NCI-H1105 (cell line): ENCODE measurements around the gene CRELD1.

Experiments
- DNase-seq: peaks from one replicate; lab custom pipeline; 2025; lab: John Stamatoyannopoulos, UW

The CRELD1 gene

DNA sequence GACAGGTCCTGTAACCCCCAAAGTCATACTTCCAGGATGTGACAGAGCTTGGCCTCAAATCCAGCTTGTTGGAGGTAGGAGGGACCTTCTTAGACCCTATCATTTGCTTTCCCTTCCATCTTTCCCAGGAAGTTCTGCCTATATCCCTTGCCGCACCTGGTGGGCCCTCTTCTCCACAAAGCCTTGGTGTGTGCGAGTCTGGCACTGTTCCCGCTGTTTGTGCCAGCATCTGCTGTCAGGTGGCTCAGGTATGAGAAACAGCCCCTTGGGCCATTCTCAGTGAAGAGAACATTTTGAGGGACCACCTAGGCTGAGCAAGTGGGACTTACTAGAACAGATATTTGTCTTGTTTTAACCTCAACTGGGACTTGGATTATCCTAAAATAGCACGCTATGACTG is 29.7 kb upstream of the CRELD1 start:
- no peak for DNase-seq

DNA sequence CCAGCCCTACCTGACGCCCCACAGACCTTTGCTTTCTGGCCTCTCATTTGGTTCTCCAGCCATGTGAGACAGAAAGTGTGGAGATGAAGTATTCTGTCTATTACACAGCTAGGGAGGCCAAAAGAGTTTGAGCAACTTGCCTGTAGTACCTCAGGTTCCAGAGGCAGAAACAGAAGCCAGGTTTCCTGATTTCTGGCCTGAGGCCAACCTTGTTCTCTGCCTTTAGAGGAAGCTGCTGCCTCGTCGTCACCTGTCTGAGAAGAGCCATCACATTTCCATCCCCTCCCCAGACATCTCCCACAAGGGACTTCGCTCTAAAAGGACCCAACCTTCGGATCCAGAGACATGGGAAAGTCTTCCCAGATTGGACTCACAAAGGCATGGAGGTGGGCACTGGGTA is 27.2 kb upstream of the CRELD1 start:
- DNase-seq = no peak

DNA sequence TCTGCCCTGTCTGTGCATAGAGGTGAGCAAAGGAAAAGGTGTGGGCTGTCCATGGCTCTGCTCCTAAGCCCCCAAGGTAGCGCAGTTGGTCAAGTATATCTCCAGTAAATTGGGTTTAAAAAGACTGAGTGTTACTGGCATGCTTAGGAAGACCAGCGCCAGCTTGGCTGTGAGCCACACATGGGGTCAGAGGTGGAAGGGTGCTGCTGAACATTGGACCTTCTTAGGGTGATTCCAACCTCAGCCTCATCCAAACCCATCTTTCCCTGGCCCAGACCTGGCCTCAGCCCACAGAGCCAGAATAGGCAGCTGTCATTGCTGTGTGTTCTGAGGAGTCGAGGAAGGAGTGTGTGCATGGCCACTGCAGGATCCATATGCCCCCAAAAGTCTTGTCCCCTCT is 25.3 kb upstream of the CRELD1 start:
- no peak for DNase-seq

DNA sequence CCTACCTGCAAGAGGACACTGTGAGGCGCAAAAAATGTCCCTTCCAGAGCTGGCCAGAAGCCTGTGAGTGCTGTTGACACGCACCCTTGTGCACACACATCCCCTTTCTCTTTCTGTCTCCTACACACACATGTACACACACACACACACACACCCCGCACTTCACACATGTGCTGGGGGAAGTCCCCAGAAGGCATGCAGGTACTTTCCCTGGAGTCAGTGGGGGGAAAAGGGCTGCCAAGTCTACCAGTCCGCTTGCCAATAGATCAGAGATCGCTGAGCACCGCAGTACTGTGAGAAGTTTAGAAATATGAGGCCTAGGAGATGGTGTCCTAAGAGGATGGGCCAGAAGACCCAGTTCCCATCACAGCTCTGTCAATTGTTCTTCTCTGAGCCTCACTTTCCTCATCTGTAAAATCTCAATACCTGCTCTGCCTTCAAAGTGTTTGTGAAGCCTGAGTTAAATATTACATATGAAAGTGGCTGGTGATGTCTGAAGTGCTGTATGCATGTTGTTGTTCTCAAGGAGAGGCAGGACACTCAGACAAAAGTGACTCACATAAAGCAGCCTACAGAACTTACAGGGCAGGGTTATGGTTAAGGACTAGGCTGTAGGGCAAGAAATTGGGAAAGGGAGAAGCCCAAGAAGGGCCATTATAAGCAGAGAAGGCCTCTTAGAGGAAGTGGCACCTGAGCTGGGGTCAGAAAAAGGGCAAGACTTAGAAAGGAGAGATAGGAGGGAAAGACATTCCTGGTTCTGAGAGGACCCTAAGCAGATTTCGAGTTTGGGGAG is 24.2 kb upstream of the CRELD1 start:
- no peak for DNase-seq

DNA sequence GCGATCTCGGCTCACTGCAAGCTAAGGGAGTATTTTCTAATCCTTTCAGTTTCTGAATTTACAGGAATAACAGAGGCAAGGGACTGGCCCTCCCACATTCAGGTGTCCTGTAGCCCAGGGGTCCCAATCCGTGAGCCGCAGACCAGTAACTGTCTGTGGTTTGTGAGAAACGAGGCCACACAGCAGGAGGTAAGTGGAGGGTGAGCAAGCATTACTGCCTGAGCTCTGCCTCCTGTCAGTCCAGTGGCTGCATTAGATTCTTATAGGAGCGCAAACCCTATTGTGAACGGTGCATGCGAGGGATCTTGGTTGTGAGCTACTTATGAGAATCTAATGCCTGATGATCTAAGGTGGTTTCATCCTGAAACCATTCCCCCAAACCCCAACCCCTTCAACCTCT is 21.8 kb upstream of the CRELD1 start:
- DNase-seq = no peak

DNA sequence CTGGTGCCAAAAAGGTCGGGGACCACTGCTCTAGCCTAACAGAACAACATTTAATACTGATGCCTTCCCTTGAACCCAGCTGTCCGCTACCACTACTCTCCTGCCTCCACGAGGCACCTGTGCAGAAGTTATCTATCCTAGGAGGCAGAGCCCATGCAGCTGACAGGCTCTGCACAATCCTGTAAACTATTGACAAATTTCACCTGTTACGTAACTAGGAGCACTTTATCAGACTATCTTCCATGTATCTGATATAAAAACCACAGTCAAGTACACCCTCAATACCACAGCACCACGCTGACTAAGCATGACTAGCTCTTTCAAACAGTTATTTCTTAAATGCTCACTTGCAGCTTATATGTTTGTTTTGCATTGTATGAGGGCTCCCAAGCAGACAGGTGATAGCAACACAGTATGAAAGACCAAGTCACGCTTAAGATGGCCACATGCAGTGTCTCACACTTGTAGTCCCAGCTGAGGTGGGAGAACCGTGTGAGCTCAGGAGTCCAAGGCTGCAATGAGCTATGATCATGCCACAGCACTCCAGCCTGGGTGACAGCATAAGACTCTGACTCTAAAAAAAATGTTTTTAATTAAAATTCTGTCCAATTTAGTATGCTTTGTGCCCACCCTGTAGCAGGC is 21.2 kb upstream of the CRELD1 start:
- no peak for DNase-seq

DNA sequence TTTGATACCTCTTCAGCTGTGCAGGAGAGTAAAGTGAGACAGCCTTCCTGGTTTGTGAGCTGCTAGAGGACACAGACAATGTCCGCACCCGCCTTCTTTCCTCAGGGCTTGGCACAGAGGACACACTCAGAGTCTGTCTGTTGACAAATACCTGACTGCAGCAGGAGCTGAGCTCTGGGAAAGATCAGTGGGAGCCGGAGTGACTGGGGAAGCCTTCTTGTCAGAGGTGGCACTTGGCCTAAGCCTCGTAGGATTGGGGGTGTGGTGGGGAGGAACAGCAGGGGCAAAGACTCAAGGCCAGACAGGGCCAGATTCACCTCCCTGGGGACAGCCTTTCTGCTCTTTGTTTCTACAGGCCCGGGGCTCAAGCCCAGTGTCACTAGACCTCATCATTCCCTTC is 20.0 kb upstream of the CRELD1 start:
- DNase-seq = no peak

DNA sequence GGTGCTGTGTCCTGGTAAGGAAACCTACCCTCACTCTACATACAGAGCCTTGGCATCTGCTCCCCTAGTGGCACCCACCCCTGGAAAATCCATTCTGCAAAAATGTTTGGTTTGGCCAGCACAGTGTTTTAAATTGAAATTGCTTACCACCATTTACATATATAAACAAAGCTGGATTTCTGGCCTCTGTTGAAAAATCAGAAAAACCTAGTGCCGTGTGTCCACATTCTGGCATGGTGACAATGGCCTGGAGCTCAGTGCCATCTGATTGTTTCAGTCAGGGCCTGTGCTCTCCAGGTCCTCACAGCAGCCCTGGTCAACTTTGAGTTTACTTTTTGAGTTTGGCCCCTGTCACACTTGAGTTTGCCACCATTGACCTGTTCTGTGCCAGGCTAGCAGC is 19.6 kb upstream of the CRELD1 start:
- no peak for DNase-seq

DNA sequence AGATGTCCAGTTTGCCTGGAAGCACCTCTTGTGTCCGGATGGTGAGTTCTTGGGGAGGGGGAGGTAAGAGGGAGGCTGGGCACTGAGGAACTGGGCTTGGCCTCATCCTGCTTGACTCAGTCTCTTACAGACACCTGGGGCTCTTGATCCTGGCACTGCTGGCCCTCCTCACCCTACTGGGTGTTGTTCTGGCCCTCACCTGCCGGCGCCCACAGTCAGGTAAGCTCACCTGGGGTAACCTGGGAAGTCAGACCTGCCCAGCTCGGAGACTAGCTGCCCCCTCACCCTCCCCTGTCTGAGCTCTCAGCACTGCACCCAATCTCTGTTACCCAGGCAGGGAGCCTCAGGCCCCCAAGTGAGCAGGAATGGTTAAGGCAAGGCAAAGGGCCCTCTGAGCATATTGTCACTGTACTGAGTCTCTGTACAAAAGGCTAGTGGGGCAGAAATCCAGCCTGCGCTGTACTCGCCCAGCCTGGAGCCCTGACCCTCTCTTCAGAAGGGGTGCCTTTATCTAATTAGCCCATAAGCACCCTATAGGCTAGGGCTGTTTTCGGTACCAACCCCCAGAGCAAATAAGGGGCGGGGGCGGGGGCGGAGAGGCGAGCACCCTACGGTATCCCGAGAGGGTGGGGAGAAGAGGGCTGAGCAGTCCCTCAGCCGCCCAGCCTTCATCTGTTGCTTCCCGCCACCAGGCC is 18.9 kb upstream of the CRELD1 start:
- DNase-seq = no peak

DNA sequence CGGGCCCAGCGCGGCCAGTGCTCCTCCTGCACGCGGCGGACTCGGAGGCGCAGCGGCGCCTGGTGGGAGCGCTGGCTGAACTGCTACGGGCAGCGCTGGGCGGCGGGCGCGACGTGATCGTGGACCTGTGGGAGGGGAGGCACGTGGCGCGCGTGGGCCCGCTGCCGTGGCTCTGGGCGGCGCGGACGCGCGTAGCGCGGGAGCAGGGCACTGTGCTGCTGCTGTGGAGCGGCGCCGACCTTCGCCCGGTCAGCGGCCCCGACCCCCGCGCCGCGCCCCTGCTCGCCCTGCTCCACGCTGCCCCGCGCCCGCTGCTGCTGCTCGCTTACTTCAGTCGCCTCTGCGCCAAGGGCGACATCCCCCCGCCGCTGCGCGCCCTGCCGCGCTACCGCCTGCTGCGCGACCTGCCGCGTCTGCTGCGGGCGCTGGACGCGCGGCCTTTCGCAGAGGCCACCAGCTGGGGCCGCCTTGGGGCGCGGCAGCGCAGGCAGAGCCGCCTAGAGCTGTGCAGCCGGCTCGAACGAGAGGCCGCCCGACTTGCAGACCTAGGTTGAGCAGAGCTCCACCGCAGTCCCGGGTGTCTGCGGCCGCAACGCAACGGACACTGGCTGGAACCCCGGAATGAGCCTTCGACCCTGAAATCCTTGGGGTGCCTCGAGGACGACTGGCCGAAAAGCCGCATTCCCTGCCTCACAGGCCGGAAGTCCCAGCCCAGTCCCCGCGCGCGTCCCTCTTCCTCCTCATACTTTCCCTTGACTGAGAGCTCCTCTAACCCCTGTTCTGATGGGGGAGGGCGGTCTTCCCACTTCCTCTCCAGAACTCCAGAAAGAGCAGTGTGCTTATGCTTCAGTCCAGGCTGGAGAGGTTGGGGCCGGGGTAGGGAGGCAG is 18.1 kb upstream of the CRELD1 start:
- DNase-seq = no peak

DNA sequence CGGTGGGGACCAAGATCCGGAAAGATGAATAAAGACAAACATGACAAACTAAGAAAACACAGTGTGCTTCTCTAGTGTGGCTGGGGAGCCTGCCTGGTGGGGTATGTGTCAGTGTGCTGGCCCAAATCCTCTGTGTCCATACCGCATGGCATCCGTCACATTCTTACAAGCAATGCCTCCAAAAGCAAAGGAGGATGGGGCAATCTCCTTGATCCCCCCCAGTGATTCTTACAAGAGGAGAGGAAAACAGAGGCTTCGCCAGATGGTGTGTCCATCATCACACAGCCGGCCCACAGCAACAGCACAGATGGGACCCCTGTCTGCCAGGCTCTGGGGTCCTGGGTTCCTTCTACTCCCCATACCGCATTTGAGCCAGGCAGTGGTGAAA is 17.3 kb upstream of the CRELD1 start:
- no peak for DNase-seq

DNA sequence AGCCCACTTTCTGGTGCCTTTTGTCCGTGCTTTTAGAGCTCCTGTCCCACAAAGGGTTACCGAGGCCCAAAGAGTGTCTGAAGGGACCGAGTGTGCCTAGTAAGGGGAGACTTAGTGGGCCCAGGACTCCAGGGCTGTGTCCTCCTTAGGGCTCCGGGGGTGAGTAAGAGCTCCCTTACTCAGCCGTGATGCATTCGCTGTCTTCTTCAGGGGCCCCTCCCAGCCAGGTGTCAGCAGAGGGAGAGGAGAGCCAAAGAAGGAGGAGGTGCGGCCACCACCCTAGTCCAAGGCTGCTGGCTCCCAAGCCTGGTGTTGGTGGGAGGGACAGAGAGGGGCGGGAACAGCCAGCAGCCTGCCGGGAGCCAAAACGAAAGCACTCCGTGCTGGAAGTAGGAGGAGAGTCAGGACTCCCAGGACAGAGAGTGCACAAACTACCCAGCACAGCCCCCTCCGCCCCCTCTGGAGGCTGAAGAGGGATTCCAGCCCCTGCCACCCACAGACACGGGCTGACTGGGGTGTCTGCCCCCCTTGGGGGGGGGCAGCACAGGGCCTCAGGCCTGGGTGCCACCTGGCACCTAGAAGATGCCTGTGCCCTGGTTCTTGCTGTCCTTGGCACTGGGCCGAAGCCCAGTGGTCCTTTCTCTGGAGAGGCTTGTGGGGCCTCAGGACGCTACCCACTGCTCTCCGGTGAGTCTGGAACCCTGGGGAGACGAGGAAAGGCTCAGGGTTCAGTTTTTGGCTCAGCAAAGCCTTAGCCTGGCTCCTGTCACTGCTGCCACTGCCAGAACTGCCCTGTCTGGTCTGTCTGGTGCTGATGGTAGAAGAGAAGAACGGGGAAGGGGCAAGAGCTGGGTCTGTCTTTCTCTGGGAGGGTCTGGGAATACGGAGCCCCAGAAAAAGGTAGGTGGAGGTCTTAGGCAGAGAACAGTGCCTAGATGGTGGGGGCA is 16.6 kb upstream of the CRELD1 start, which contains the start of gene IL17RC:
Gene IL17RC, plus strand, starts transcription at position 365 of the 947 bp plus-strand sequence. Its CDS starts 218 bp downstream, at position 583.
- peak; percentile 39 for DNase-seq

DNA sequence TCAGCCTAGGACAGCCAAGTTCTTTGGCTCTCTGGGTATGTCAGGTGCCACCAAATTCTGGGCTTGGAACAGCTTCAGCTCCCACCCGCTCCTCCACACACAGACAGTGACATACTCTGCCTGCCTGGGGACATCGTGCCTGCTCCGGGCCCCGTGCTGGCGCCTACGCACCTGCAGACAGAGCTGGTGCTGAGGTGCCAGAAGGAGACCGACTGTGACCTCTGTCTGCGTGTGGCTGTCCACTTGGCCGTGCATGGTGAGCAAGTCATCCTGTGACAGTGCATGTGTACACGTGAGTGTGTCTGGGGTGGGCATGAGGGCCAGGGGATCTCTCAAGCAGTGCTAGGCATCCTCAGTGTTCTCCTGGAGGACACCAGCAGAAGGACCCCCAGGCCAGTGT is 15.8 kb upstream of the CRELD1 start:
- DNase-seq = no peak

DNA sequence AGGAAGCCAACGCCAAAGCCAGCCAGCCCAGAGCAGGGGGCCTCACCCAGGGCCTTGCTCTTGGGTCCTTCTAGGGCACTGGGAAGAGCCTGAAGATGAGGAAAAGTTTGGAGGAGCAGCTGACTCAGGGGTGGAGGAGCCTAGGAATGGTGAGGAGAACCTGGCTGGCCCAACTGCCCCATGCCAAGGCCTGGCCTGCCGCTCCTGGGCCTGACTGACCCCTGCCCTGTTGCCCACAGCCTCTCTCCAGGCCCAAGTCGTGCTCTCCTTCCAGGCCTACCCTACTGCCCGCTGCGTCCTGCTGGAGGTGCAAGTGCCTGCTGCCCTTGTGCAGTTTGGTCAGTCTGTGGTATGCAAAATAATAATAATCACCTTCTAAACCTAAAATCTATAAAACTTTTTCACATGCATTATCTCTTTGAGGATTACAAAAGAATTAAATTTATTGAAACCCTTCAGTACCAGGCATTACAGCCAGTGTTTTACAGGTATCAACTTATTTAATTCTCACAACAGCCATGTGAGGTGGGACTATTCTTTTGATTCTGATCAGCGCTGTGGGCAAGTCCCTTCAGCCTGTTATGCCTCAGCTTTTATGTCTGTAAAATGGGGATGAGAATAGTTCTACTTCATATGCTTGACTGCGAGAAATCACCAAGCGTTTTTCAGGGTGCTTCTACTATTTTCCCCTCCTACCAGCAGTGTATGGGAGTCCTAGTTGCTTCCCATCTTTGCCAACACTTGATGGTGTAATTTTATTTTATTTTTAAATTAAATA is 15.2 kb upstream of the CRELD1 start:
- DNase-seq = no peak

DNA sequence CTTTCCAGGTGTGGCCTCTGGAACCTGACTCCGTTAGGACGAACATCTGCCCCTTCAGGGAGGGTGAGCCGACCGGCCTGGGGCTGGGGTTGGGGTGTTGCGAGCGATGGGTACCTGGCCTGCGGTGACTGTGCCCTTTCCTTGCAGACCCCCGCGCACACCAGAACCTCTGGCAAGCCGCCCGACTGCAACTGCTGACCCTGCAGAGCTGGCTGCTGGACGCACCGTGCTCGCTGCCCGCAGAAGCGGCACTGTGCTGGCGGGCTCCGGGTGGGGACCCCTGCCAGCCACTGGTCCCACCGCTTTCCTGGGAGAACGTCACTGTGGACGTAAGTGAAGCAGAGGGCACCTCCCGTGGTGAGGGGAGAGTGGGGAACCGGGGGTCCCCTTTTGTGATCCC is 5.5 kb upstream of the CRELD1 start:
- DNase-seq = no peak

DNA sequence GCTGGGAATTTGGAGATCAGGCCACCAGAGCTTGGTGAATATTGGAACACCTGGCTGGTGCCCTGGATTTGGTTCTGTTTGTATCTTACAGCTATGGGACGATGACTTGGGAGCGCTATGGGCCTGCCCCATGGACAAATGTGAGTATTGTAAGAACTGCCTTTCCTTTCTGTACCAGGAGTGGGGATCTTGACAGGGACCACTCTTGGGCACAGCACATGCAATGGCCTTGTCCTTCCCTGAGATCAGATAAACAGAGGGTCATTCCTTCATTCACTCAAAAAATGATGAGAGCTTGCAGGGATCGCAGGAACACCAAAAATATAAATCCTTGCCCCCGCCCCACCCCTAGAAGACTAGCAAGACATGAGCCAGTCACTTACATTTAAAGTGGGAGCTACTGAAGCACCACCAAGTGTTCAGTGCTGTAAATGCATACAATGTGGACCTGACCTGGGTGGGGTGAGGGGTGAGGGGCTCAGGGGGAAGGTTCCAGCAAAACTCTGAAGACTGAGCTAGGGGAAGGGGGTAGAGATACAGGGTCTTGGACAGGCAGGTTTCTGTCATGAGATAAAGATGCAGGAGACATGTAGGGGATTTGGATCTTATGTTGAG is 2.7 kb upstream of the CRELD1 start:
- DNase-seq = no peak

DNA sequence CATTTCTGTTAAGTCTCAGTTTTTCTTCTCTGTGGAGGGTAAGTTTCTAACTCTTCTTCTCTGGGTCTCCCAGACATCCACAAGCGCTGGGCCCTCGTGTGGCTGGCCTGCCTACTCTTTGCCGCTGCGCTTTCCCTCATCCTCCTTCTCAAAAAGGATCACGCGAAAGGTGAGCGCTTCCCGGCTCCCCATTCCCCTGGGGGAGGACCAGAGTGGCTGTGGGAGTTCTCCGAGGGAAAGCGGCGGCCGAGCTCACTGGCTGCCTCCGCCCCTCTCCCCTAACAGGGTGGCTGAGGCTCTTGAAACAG is 1.1 kb upstream of the CRELD1 start:
- no peak for DNase-seq

DNA sequence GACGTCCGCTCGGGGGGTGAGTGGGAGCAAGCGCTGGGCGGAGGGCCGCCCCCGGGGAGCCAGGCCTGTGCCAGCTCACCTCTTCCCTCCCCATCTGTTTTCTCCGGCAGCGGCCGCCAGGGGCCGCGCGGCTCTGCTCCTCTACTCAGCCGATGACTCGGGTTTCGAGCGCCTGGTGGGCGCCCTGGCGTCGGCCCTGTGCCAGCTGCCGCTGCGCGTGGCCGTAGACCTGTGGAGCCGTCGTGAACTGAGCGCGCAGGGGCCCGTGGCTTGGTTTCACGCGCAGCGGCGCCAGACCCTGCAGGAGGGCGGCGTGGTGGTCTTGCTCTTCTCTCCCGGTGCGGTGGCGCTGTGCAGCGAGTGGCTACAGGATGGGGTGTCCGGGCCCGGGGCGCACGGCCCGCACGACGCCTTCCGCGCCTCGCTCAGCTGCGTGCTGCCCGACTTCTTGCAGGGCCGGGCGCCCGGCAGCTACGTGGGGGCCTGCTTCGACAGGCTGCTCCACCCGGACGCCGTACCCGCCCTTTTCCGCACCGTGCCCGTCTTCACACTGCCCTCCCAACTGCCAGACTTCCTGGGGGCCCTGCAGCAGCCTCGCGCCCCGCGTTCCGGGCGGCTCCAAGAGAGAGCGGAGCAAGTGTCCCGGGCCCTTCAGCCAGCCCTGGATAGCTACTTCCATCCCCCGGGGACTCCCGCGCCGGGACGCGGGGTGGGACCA is 632 bp upstream of the CRELD1 start:
- DNase-seq = peak; percentile 26

DNA sequence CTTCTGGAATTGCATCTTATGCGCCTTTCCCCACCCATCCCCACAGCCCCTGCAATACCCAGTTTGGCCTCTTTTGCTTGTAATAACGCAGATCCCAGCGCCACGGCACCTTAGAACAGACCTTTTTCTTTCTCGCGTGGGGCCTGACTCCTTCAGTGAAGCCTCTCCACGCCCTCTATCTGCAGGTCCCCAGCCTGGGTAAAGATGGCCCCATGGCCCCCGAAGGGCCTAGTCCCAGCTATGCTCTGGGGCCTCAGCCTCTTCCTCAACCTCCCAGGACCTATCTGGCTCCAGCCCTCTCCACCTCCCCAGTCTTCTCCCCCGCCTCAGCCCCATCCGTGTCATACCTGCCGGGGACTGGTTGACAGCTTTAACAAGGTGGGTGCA is 594 bp downstream of the CRELD1 start:
- no peak for DNase-seq
